ENCODE results near the gene VPREB1. TPM values are rescaled to one million over a fixed set of nuclear protein-coding genes. Genes with fewer than 3 reads are reported as not detected.
"Not testable (repeated sequence)": the region's sequence is repeated elsewhere in the genome, so short reads cannot be mapped to it uniquely, and the experiment has no call there.

VPREB1 gene
- total RNA-seq, 2 donors from 2014 or later, result not detected

DNA sequence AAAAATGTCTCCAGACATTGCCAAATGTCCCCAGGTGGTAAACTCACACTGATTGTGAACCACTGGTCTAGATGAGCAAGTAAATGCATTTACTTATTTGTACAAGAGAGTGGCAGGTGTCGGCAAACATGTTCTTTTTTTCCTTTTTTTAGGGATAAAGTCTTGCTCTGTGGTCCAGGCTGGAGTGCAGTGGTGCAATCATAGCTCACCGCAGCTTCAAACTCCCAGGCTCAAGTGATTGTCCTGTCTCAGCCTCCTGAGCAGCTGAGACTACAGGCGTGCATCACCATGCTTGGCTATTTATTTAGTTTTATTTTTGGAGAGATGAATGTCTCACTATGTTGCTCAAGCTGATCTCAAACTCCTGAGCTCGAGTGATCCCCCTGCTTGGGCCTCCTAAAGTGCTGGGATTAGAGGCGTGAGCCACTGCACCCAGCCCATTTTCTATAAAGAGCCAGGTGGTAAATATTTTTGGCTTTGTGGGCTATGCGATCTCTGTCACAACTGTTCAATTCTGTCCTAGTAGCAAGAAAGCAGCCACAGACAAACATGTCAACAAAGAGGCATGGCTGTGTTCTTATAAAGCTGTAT is 1.4 kb downstream of the VPREB1 start:
- no peak overlapping the region for H3K4me3 ChIP-seq
- H3K9me3 ChIP-seq, result no peaks in the 10 kb centered on the region
- H3K27ac ChIP-seq, result no peak overlapping the region
- DNase-seq (ENCODE audit: low spot score), result no peak
- H3K36me3 ChIP-seq, result no peaks in the 10 kb centered on the region
- H3K4me1 ChIP-seq, result no peaks in the 10 kb centered on the region
- no peaks in the 10 kb centered on the region for H3K27me3 ChIP-seq
- TF ChIP-seq, protein P1, sequence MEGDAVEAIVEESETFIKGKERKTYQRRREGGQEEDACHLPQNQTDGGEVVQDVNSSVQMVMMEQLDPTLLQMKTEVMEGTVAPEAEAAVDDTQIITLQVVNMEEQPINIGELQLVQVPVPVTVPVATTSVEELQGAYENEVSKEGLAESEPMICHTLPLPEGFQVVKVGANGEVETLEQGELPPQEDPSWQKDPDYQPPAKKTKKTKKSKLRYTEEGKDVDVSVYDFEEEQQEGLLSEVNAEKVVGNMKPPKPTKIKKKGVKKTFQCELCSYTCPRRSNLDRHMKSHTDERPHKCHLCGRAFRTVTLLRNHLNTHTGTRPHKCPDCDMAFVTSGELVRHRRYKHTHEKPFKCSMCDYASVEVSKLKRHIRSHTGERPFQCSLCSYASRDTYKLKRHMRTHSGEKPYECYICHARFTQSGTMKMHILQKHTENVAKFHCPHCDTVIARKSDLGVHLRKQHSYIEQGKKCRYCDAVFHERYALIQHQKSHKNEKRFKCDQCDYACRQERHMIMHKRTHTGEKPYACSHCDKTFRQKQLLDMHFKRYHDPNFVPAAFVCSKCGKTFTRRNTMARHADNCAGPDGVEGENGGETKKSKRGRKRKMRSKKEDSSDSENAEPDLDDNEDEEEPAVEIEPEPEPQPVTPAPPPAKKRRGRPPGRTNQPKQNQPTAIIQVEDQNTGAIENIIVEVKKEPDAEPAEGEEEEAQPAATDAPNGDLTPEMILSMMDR (IDR thresholded peaks at IDR 0.05), result no peak

DNA sequence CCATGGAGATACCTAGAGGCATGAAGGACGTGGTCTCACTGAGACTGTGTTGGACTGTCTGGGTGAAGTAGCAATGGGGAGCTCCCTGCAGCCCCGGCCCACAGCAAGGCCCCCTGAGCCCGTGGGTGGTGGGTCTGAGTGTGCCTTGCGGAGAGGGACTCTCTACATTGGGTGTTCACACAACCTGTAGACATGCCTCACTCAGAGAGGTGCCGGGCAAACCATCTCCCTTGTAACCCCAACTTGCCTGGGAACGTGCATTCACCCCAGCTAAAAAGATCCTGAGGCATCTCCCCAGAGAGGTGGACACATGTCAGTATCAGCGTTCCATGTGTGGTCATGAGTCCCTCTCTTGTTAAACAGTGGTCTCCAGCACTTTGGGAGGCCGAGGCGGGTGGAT is 2.1 kb downstream of the VPREB1 start:
- no peaks in the 10 kb centered on the region for H3K4me1 ChIP-seq
- H3K27me3 ChIP-seq, result no peaks in the 10 kb centered on the region
- H3K9me3 ChIP-seq, result no peaks in the 10 kb centered on the region
- DNase-seq (ENCODE audit: low spot score), result no peak
- TF ChIP-seq, protein P1 (IDR thresholded peaks at IDR 0.05), result no peak
- no peak overlapping the region for H3K27ac ChIP-seq
- H3K4me3 ChIP-seq, result no peak overlapping the region
- no peaks in the 10 kb centered on the region for H3K36me3 ChIP-seq

DNA sequence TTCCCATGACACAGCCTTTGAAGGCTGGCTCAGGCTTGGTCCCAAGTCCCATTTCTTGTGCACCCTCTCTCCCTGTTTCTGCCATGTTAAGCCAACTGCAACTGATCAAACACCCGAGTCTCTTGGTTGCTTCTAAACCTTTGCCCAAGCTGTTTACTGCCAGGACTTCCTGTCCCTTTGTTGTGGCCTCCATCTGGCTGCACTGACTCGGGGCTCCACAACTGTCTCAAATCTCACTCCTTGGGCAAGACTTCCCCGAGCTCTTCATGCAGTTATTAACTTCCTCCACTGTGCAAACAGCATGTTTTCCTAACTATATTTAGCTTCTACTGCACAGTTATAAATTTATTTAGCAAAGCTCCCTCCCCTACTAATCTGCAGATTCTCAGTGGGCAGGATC is 4.3 kb downstream of the VPREB1 start:
- Histone ChIP-seq H3K4me3 (no peak overlapping the region), H3K4me1 (no peaks in the 10 kb centered on the region), H3K9me3 (no peaks in the 10 kb centered on the region), H3K36me3 (no peaks in the 10 kb centered on the region), H3K27me3 (no peaks in the 10 kb centered on the region), H3K27ac (no peak overlapping the region)
- DNase-seq (ENCODE audit: low spot score), result no peak
- TF ChIP-seq, protein P1 (IDR thresholded peaks at IDR 0.05), result no peak

DNA sequence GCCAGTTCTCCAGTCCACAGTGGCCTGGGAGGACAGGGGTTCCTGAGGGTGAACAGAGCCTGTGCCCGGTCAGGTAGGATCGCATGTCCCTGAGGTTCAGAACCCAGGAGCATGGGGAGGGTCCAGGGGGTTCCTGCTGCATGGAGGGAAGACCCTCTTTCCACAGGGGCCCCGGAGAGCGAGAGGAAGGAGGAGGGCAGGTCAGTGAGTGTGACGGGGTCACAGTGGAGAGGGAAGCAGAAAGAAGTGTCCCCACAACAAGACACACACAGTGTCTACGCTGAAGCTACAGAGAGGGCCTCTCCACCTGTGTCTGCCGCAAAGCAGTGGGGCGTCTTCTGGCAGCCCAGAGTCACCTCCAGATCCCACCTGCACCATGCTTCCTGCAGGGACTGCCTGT is 6.1 kb downstream of the VPREB1 start:
- not testable (repeated sequence) for H3K27ac ChIP-seq; H3K4me3 ChIP-seq; H3K27me3 ChIP-seq; DNase-seq (ENCODE audit: low spot score); H3K4me1 ChIP-seq; H3K36me3 ChIP-seq; H3K9me3 ChIP-seq

DNA sequence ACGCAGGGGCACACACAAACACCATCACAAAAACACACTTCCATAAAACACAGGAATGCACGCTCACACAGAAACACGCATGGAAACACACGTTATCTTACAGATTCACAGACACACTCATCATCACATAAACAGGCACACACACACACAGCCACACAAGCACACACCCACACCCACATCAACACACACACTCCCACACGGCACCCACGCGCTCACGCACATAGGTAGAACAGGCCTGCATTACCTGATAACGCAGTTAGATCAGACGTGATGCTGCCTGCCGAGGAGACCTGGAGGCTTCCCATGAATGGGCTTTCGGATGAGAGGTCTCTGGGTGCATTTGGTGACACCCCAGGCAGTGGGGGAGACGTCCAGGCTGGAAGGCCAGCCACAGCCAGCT is 11.5 kb downstream of the VPREB1 start:
- DNase-seq (ENCODE audit: low spot score); H3K9me3 ChIP-seq; H3K36me3 ChIP-seq; H3K4me1 ChIP-seq; H3K27me3 ChIP-seq; H3K27ac ChIP-seq; H3K4me3 ChIP-seq: not testable (repeated sequence)

DNA sequence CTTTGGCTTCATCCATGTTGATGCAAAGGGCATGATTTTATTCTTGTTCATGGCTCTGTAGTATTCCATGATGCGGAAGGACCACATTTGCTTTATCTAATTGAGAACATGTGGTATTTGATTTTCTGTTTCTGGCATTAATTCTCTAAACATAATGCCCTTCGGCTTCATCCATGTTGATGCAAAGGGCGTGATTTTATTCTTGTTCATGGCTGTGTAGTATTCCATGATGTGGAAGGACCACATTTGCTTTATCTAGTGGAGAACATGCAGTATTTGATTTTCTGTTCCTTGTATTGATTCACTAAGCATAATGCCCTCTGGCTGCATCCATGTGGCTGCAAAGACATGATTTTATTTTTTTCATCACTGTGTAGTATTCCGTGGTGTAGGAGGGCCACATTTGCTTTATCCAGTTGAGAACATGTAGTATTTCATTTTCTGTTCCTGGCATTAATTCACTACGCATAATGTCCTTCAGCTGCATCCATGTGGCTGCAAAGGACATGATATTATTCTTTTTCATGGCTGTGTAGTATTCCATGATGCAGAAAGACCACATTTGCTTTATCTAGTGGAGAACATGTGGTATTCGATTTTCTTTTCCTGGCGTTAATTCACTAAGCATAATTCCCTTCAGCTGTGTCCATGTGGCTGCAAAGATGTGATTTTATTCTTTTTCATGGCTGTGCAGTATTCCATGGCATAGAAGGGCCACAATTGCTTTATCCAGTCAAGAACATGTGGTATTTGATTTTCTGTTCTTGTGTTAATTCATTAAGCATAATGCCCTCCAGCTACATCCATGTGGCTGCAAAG is 14.2 kb downstream of the VPREB1 start:
- H3K9me3 ChIP-seq; DNase-seq (ENCODE audit: low spot score); H3K4me3 ChIP-seq; H3K27ac ChIP-seq; H3K4me1 ChIP-seq; H3K36me3 ChIP-seq; H3K27me3 ChIP-seq: not testable (repeated sequence)

DNA sequence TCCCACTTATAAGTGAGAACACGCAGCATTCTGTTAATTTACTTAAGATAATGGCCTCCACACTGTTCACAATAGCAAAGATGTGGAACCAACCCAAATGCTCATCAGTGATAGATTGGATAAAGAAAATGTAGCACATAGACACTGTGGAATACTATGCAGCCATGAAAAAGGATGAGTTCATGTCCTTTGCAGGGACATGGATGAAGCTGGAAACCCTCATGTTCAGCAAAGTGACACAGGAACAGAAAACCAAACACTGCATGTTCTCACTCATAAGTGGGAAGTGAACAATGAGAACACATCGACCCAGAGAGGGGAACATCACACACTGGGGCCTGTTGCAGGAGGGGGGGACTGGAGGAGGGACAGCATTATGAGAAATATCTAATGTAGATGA is 15.6 kb downstream of the VPREB1 start:
- not testable (repeated sequence) for H3K27ac ChIP-seq; H3K4me3 ChIP-seq; DNase-seq (ENCODE audit: low spot score); H3K27me3 ChIP-seq; H3K4me1 ChIP-seq; H3K9me3 ChIP-seq; H3K36me3 ChIP-seq

DNA sequence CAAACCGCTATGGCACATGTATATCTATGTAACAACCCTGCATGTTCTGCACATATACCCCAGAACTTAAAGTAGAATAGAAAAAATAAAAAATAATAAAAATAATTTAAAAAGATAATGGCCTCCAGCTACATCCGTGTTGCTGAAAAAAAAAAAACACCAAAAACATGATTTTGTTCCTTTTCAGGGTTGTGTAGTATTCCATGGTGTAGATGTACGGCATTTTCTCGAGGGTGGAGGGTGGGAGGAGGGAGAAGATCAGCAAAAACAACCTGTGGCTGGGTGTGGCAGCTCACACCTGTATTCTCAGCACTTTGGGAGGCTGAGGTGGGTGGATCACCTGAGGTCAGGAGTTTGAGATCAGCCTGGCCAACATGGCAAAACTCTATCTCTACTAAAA is 16.0 kb downstream of the VPREB1 start:
- H3K36me3 ChIP-seq; DNase-seq (ENCODE audit: low spot score); H3K4me1 ChIP-seq; H3K27ac ChIP-seq; H3K9me3 ChIP-seq; H3K27me3 ChIP-seq; H3K4me3 ChIP-seq: not testable (repeated sequence)

DNA sequence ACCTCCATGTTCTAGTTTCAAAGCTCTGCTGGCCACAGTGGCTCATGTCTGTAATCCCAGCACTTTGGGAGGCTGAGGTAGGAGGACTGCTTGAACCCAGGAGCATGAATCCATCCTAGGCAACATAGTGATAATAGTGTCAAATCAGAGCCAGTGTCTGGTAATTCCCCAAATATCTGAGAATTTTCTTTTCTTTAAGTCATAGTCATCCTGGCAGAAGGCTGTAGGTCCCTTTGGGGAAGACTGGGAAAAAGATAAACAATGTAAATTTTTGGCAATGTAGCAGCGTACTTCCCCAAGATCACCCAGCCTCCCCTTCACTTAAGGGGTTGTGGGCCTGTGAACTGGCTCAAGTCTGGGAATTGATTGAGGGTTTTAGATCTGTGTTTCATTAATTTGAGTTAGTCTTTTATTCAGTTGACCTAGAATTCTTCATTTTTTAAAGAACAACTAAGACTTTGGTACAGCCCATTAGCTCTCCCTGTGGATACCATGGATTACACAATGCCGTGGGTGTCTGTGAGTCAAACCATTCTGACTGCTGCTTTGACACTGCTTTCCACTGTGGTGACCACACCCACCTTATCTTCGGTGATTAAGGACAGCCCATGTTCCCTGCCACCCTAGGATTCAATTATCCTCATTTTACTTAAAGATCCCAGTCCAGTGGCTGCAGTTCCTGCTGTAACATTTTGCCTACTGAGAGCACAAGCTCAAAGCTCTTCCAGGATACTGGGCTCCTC is 17.9 kb downstream of the VPREB1 start:
- H3K27ac ChIP-seq, result peak overlapping the region in 1 of 2 donors; percentile 10
- not testable (repeated sequence) for H3K27me3 ChIP-seq, H3K4me3 ChIP-seq, H3K9me3 ChIP-seq, H3K4me1 ChIP-seq, H3K36me3 ChIP-seq
- peak; percentile 74 for DNase-seq (ENCODE audit: low spot score)

DNA sequence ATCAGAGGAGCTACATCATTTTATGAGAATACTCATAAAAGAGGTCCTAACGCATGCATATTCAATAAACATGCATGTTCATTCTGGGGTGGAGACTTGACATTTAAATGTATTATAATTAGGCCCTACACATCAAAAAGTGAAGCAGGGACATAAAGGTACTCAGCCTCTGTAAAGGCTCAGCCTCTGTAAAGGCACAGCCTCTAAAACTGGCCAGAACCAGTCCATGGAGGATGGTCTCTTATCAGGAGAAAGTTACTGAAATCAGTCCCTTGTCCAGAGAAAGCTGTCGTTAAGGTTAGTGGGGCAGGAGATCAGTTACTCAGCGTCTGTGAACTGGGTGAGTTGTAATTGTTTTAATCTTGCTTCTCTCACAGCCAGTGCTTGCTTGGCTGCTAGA is 19.2 kb downstream of the VPREB1 start:
- H3K9me3 ChIP-seq; H3K4me1 ChIP-seq; DNase-seq (ENCODE audit: low spot score); H3K27ac ChIP-seq; H3K36me3 ChIP-seq; H3K27me3 ChIP-seq; H3K4me3 ChIP-seq: not testable (repeated sequence)

DNA sequence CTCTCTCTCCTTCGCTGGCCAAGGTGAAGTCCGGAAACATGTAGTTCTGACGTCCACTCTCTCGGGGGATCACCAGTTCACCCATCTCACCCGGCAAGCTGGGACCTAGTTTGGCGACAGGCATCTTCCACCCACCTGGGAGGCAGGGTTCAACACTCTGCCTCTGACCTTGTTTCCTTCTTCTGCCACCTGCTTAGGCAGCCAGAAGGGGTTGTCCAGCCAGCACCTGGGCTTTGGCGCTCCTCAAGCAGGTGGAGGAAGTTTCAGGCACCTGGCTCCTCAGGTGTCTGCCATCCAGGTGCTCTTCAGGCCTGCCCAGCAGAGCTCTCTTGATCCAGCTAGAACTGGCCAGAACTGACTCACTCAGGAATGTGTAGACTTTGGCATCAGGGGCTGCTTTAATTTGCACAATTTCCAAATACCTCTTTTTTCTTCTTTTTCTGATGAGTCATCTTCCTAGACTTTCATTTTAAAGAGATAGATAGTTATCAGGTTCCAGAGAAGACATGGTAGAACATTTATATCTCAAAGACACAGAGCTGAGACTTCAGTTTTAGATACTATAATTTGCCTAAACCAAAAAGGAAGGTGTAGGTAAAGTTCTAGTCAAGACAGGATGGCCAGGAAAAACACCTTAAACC is 25.6 kb downstream of the VPREB1 start:
- not testable (repeated sequence) for H3K36me3 ChIP-seq; H3K27ac ChIP-seq; DNase-seq (ENCODE audit: low spot score); H3K27me3 ChIP-seq; H3K4me1 ChIP-seq; H3K9me3 ChIP-seq; H3K4me3 ChIP-seq

Data from right atrium auricular region (tissue), 2 donors.